ENCODE measurements around the gene MAP2K3. TPM values are rescaled to one million over a fixed set of nuclear protein-coding genes. Genes with fewer than 3 reads are reported as not detected.
A peak's percentile ranks its signal among the peaks of the same experiment; 100 is the strongest.

Gene MAP2K3
- polyA plus RNA-seq, 1 donor (not counting 4 experiments of a cell fraction or from before 2014, with no cell fraction given): 22.4 TPM

- H3K9ac ChIP-seq (ENCODE audit: control insufficient read depth, extremely low read depth, insufficient read depth, low read length): peak overlapping the region; percentile 67
- peak overlapping the region; percentile 52 to 69 (median 63) for H3K4me3 ChIP-seq (ENCODE audit: control insufficient read depth in 2 of 3, extremely low read depth in 1 of 3, insufficient read depth in 2 of 3, low read depth in 1 of 3, low read length in 3 of 3)
- H3K36me3 ChIP-seq (ENCODE audit: control insufficient read depth in 2 of 2, extremely low read depth in 1 of 2, insufficient read depth in 2 of 2, low read length in 2 of 2): no peaks in the 10 kb centered on the region
- dilution Hi-C loops (cut with MboI; ENCODE audit: extremely low pct_ligation_motif_present, low sequenced_read_pairs): no loop called here
- H3K9me3 ChIP-seq (ENCODE audit: control insufficient read depth, low read depth, low read length): no peaks in the 10 kb centered on the region
- DNase-seq (ENCODE audit: low read depth, low spot score) (peak; percentile 71), FAIRE-seq (peak; percentile 62)
- TF ChIP-seq CTCF (optimal IDR thresholded peaks at IDR 0.05 in 1 of 3, IDR thresholded peaks at IDR 0.05 in 1 of 3, conservative IDR thresholded peaks at IDR 0.05 in 1 of 3; ENCODE audit: extremely low read depth in 1 of 3, insufficient read depth in 2 of 3, low read length in 3 of 3): no peak
- TF ChIP-seq EZH2 (IDR thresholded peaks at IDR 0.05; ENCODE audit: low read length): no peak
- no peaks in the 10 kb centered on the region for H3K9me1 ChIP-seq (ENCODE audit: control insufficient read depth, extremely low read depth, insufficient read depth, low read length)
- H3K27me3 ChIP-seq (ENCODE audit: control insufficient read depth, extremely low read depth, insufficient read depth, low read length): no peaks in the 10 kb centered on the region
- H3K27ac ChIP-seq (ENCODE audit: control insufficient read depth, insufficient read depth, low read length): peak overlapping the region; percentile 52
- H4K20me1 ChIP-seq (ENCODE audit: control insufficient read depth, extremely low read depth, insufficient read depth, low read length): no peaks in the 10 kb centered on the region
- H2AFZ ChIP-seq (ENCODE audit: control insufficient read depth, low read length): peak overlapping the region; percentile 0
- H3K4me1 ChIP-seq (ENCODE audit: control insufficient read depth, extremely low read depth, insufficient read depth, low read length): peaks cover 20% of the 10 kb centered on the region
- peak overlapping the region; percentile 93 for H3K4me2 ChIP-seq (ENCODE audit: control insufficient read depth, extremely low read depth, insufficient read depth, low read depth, low read length)
- no peaks in the 10 kb centered on the region for H3K79me2 ChIP-seq (ENCODE audit: control insufficient read depth, insufficient read depth, low read length)
These were observed 30.7 kb upstream of the MAP2K3 start for GRCh38 chr17:21253646-21254441.

DNA sequence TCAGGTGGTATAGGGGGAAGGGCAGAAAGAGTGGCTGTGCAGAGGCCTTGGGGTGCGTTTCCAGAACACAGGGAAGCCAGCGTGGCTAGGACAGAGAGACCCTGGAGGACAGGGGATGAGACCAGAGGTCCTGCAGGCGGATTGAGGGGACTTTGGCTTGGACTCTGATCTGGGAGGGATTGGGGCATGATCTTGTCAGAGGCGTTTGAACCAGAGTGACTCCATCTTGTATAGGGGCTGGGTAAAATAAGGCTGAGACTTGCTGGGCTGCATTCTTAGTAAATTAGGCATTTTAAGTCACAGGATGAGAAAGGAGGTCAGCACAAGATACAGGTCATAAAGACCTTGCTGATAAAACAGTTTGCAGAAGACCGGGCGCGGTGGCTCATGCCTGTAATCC lies 25.9 kb upstream of the MAP2K3 start:
- H4K20me1 ChIP-seq (ENCODE audit: control insufficient read depth, extremely low read depth, insufficient read depth, low read length): no peaks in the 10 kb centered on the region
- no peak overlapping the region for H3K4me3 ChIP-seq (ENCODE audit: control insufficient read depth in 2 of 3, extremely low read depth in 1 of 3, insufficient read depth in 2 of 3, low read depth in 1 of 3, low read length in 3 of 3)
- H2AFZ ChIP-seq (ENCODE audit: control insufficient read depth, low read length): no peak overlapping the region
- FAIRE-seq (no peak), DNase-seq (ENCODE audit: low read depth, low spot score) (no peak)
- no peaks in the 10 kb centered on the region for H3K79me2 ChIP-seq (ENCODE audit: control insufficient read depth, insufficient read depth, low read length)
- H3K27me3 ChIP-seq (ENCODE audit: control insufficient read depth, extremely low read depth, insufficient read depth, low read length): no peaks in the 10 kb centered on the region
- dilution Hi-C loops (cut with MboI; ENCODE audit: extremely low pct_ligation_motif_present, low sequenced_read_pairs): no loop called here
- TF ChIP-seq EZH2 (IDR thresholded peaks at IDR 0.05; ENCODE audit: low read length) (no peak), CTCF (optimal IDR thresholded peaks at IDR 0.05 in 1 of 3, IDR thresholded peaks at IDR 0.05 in 1 of 3, conservative IDR thresholded peaks at IDR 0.05 in 1 of 3; ENCODE audit: extremely low read depth in 1 of 3, insufficient read depth in 2 of 3, low read length in 3 of 3) (no peak)
- H3K27ac ChIP-seq (ENCODE audit: control insufficient read depth, insufficient read depth, low read length): no peak overlapping the region
- H3K36me3 ChIP-seq (ENCODE audit: control insufficient read depth in 2 of 2, extremely low read depth in 1 of 2, insufficient read depth in 2 of 2, low read length in 2 of 2): no peaks in the 10 kb centered on the region
- no peak overlapping the region for H3K9ac ChIP-seq (ENCODE audit: control insufficient read depth, extremely low read depth, insufficient read depth, low read length)
- no peaks in the 10 kb centered on the region for H3K9me3 ChIP-seq (ENCODE audit: control insufficient read depth, low read depth, low read length)
- H3K9me1 ChIP-seq (ENCODE audit: control insufficient read depth, extremely low read depth, insufficient read depth, low read length): no peaks in the 10 kb centered on the region
- H3K4me2 ChIP-seq (ENCODE audit: control insufficient read depth, extremely low read depth, insufficient read depth, low read depth, low read length): no peak overlapping the region
- peaks cover 12% of the 10 kb centered on the region for H3K4me1 ChIP-seq (ENCODE audit: control insufficient read depth, extremely low read depth, insufficient read depth, low read length)
